Astrocyte of the cerebellum (primary cell): Measurements from ENCODE around the gene BTNL9.
"Not testable (repeated sequence)": the region's sequence is repeated elsewhere in the genome, so short reads cannot be mapped to it uniquely, and the experiment has no call there.

Experiments used
- DNase-seq: peaks from one replicate; pipeline ENCODE4 v3.0.0-alpha.2; 2011; ENCODE audit warnings: low read depth
- H3K4me3 ChIP-seq: 2 replicates; pipeline ENCODE4 v1.5.1; 2011; ENCODE audit warnings: mild to moderate bottlenecking, low read depth, low read length, moderate library complexity
- in situ Hi-C: cut with HindIII; loops from 2 replicates; pipeline ENCODE4 v1.10.0; 2017; ENCODE audit warnings: low sequenced_read_pairs
- TF ChIP-seq, protein P1 (sequence below): IDR thresholded peaks from 2 replicates; pipeline ENCODE4 v1.5.1; 2012; ENCODE audit warnings: low read length, low read depth, moderate library complexity, mild to moderate bottlenecking; ENCODE audit errors: missing control alignments

BTNL9 gene

DNA sequence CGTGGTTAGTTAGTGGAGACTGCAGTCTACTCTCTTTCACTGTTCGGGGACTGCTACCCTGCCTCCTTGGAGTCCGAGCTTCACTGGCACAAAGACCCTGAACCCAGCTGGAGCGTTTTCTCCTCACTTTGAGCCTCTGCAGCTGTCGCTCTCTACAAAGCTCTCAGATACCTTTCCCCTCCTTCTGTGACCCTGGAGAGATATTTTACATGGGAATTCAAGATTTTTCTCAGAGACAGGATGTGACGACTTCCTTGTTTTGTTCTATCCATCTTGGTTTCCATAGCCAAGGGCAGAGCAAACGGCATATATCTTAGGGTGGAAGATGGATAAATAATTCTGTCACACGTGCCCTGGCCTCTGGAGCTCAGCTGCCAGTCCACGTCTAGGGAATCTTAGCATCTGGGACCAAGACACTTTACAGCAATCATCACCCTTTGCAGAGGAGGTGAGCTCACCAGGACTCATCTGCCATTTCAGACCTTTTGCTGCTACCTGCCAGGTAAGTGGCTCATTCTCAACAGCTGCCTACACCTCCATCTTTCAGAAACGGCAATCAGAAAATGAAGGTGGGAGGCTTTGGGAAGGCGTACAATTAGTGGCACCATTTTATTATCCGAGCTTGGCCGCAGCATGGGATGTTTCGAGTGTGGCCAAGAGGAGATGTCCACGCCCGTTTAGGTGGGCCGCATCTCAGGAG, at the start of gene BTNL9:
BTNL9 (plus strand) TSS at position 336 of the 700 bp plus-strand sequence. CDS start 5,224 bp downstream, outside the sequence.
- no peak for DNase-seq

DNA sequence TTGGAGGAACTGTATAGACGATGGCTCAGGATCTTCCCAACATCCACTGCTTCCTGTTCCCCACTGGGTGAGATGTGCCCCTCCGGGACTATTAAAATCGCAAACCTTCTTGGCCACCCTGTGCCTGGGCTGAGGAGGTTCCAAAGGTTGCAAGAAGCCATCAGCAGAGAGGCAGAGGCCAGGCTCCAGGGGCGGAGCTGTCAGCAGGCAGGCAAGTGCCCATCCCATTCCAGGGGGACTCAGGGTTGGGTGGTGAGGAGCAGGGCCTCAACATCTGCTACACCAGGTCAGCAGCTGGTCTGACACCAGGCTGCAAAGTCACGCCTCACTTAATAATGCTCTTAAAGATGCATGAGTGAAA, 49.2 kb upstream of the BTNL9 start:
- TF ChIP-seq, protein P1, sequence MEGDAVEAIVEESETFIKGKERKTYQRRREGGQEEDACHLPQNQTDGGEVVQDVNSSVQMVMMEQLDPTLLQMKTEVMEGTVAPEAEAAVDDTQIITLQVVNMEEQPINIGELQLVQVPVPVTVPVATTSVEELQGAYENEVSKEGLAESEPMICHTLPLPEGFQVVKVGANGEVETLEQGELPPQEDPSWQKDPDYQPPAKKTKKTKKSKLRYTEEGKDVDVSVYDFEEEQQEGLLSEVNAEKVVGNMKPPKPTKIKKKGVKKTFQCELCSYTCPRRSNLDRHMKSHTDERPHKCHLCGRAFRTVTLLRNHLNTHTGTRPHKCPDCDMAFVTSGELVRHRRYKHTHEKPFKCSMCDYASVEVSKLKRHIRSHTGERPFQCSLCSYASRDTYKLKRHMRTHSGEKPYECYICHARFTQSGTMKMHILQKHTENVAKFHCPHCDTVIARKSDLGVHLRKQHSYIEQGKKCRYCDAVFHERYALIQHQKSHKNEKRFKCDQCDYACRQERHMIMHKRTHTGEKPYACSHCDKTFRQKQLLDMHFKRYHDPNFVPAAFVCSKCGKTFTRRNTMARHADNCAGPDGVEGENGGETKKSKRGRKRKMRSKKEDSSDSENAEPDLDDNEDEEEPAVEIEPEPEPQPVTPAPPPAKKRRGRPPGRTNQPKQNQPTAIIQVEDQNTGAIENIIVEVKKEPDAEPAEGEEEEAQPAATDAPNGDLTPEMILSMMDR, result no peak
- in situ Hi-C loops, result no loop called here
- no peak overlapping the region for H3K4me3 ChIP-seq
- DNase-seq, result no peak

More for the DNA sequence above, at the start of gene BTNL9:
- no peak within 1 kb of the TSS for H3K4me3 ChIP-seq
- TF ChIP-seq, protein P1, result no peak
- in situ Hi-C loops, result no loop called here

DNA sequence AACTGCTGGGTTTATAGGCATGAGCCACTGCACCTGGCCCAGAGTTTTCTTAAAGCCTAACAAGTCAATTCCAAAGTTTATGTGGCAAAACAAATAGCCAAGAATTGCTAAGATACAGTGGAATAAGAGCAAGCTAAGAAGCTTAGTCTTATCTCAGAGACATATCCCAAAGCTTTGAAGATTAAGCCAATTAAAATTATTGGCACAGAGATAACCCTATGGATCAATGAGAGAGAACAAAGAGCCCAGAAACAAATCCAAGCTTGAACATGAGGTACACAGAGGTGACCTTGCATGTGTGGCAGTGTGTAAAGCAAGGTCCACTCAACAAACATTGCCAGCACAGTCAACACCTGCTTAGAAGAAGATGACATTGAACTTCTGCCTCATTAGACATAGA, 38.1 kb upstream of the BTNL9 start:
- no peak overlapping the region for H3K4me3 ChIP-seq
- TF ChIP-seq, protein P1, result no peak
- in situ Hi-C loops, result no loop called here
- DNase-seq, result no peak

DNA sequence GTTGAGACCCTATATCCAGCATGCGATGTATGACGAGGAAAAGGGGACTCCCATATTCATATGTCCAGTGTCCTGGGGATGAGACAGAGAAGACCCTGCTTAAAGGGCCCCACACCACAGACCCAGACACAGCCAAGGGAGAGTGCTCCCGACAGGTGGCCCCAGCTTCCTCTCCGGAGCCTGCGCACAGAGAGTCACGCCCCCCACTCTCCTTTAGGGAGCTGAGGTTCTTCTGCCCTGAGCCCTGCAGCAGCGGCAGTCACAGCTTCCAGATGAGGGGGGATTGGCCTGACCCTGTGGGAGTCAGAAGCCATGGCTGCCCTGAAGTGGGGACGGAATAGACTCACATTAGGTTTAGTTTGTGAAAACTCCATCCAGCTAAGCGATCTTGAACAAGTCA, 34.3 kb upstream of the BTNL9 start:
- no peak for DNase-seq
- TF ChIP-seq, protein P1, result no peak
- in situ Hi-C loops, result no loop called here
- no peak overlapping the region for H3K4me3 ChIP-seq

DNA sequence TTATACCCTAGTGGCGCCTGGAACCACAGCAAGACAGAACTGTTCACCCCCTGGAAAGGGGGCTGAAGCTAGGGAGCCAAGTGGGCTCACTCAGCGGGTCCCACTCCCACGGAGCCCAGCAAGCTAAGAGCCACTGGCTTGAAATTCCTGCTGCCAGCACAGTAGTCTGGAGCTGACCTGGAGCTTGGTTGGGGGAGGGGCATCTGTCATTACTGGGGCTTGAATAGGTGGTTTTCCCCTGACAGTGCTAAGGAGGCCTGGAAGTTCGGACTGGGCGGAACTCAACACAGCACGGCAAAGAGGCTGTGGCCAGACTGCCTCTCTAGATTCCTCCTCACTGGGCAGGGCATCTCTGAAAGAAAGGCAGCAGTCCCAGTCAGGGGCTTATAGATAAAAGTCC, 31.9 kb upstream of the BTNL9 start:
- H3K4me3 ChIP-seq, result no peak overlapping the region
- in situ Hi-C loops, result no loop called here
- DNase-seq, result no peak
- TF ChIP-seq, protein P1, result no peak

DNA sequence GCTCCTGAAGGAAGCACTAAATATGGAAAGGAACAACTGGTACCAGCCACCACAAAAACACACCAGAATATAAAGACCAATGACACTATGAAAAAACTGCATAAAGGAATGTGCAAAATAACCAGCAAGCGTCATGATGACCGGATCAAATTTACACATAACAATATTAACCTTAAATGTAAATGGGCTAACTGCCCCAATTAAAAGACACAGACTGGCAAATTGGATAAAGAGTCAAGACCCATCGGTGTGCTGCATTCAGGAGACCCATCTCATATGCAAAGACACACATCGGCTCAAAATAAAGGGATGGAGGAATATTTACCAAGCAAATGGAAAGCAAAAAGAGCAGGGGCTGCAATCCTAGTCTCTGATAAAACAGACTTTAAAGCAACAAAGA, 30.0 kb upstream of the BTNL9 start:
- in situ Hi-C loops, H3K4me3 ChIP-seq, DNase-seq: not testable (repeated sequence)

DNA sequence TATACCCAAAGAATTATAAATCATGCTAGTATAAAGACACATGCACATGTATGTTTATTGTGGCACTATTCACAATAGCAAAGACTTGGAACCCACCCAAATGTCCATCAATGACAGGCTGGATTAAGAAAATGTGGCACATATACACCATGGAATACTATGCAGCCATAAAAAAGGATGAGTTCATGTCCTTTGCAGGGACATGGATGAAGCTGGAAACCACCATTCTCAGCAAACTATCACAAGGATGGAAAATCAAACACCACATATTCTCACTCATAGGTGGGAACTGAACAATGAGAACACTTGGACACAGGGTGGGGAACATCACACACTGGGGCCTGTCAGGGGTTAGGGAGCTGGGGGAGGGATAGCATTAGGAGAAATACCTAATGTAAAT, 25.4 kb upstream of the BTNL9 start:
- in situ Hi-C loops, H3K4me3 ChIP-seq, DNase-seq: not testable (repeated sequence)

DNA sequence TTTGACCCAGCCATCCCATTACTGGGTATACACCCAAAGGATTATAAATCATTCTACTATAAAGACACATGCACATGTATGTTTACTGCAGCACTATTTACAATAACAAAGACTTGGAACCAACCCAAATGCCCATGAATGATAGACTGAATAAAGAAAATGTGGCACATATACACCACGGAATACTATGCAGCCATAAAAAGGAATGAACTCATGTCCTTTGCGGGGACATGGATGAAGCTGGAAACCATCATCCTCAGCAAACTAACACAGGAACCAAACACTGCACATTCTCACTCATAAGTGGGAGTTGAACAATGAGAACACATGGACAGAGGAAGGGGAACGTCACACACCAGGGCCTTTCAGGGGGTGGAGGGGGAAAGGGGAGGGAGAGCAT, 22.6 kb upstream of the BTNL9 start:
- in situ Hi-C loops, DNase-seq, H3K4me3 ChIP-seq: not testable (repeated sequence)
